PC-9 (cell line): ENCODE results near the gene TAOK1. TPM values are rescaled to one million over a fixed set of nuclear protein-coding genes. Genes with fewer than 3 reads are reported as not detected.

ENCODE experiments used
- BruUV-seq: library from RNA; stranded (reverse); fragments of 400-500 nt; replicated peaks from 2 replicates; lab custom pipeline; 2021; lab: Mats Ljungman, UMichigan
- CTCF ChIA-PET: fragments of 300-600 bp; sonication (Branson Sonifier 250); formaldehyde crosslinking; loops from one replicate; lab custom pipeline; 2022; ENCODE audit warnings: antibody characterized with exemption; lab: Charles Lee
- POLR2A ChIA-PET: fragments of 300-600 bp; sonication (Branson Sonifier 250); formaldehyde crosslinking; loops from one replicate; lab custom pipeline; 2022; ENCODE audit warnings: antibody characterized with exemption; ENCODE audit not compliant: unreplicated experiment; lab: Charles Lee
- DNase-seq, 2 experiments: peaks; one replicate each; pipeline versions ENCODE4 v3.0.0 to v3.0.0-alpha.2; 2015 to 2022; ENCODE audit warnings: mixed read lengths in 1 of 2
- H2AFZ ChIP-seq: fragments of 200-600 bp; sonication (generic); 2 replicates; pipeline ENCODE4 v1.8.1; 2017; ENCODE audit warnings: antibody characterized with exemption
- H3F3A ChIP-seq: fragments of 200-600 bp; sonication (generic); 2 replicates; pipeline ENCODE4 v1.8.1; 2017; ENCODE audit warnings: antibody characterized with exemption, mild to moderate bottlenecking, low read depth; ENCODE audit not compliant: insufficient read depth
- H3K27ac ChIP-seq: fragments of 200-600 bp; sonication (generic); 2 replicates; pipeline ENCODE4 v1.6.1; 2016; ENCODE audit warnings: mixed run types
- H3K27me3 ChIP-seq: fragments of 200-600 bp; sonication (generic); 2 replicates; pipeline ENCODE4 v1.6.1; 2016; ENCODE audit warnings: low read depth, mixed run types; ENCODE audit not compliant: insufficient read depth
- H3K36me3 ChIP-seq: fragments of 200-600 bp; sonication (generic); 2 replicates; pipeline ENCODE4 v1.6.1; 2016; ENCODE audit warnings: low read depth, mixed run types
- H3K4me1 ChIP-seq: fragments of 200-600 bp; sonication (generic); replicated peaks from 2 replicates; pipeline ENCODE4 v1.6.1; 2016; ENCODE audit warnings: mixed run types; ENCODE audit not compliant: insufficient read depth
- H3K4me2 ChIP-seq: fragments of 200-600 bp; sonication (generic); 2 replicates; pipeline ENCODE4 v1.6.1; 2017; ENCODE audit warnings: mixed run types
- H3K4me3 ChIP-seq: fragments of 200-600 bp; sonication (generic); 2 replicates; pipeline ENCODE4 v1.6.1; 2016; ENCODE audit warnings: mixed run types
- H3K79me2 ChIP-seq: fragments of 200-600 bp; sonication (generic); 2 replicates; pipeline ENCODE4 v1.6.1; 2017; ENCODE audit warnings: low read depth, mixed run types
- H3K9me2 ChIP-seq: fragments of 200-600 bp; sonication (generic); 2 replicates; pipeline ENCODE4 v1.8.1; 2017; ENCODE audit warnings: mild to moderate bottlenecking; ENCODE audit not compliant: insufficient read depth
- H3K9me3 ChIP-seq: fragments of 200-600 bp; sonication (generic); 2 replicates; pipeline ENCODE4 v1.8.1; 2016; ENCODE audit warnings: low read depth; ENCODE audit not compliant: insufficient read depth
- H4K20me1 ChIP-seq: fragments of 200-600 bp; sonication (generic); 2 replicates; pipeline ENCODE4 v1.8.1; 2017; ENCODE audit not compliant: insufficient read depth
- CTCF ChIP-seq: fragments of 200-600 bp; sonication (generic); conservative IDR thresholded peaks from 2 replicates; pipeline ENCODE4 v1.6.1; 2017; ENCODE audit warnings: mixed run types, antibody characterized with exemption, mild to moderate bottlenecking, moderate library complexity
- EZH2 ChIP-seq: fragments of 200-600 bp; sonication (generic); IDR thresholded peaks from 2 replicates; pipeline ENCODE4 v1.8.0; 2017; ENCODE audit warnings: antibody characterized with exemption, low read depth
- intact Hi-C: fragments of 100-400 bp; cut with micrococcal nuclease; formaldehyde crosslinking; loops from one replicate; pipeline ENCODE4 v1.10.0; 2022; ENCODE audit not compliant: unreplicated experiment
- total RNA-seq: library from RNA; stranded (reverse); gene quantifications from 2 replicates; pipeline ENCODE4 v1.2.3, GENCODE V29; 2021

TAOK1 gene
- total RNA-seq, 1 experiment from 2014 or later, result 51.1 TPM

GRCh38 chr17:29591146-29591736, 201.1 kb downstream of the TAOK1 start:
- no peak overlapping the region for H2AFZ ChIP-seq
- no peak overlapping the region for H3K4me3 ChIP-seq
- intact Hi-C loops, result loop anchor here (1.0 to 5.0 kb wide), 3 partner anchors 48 to 222 kb away; no protein-coding TSS in a partner anchor
- peaks cover 30% of the 10 kb centered on the region for H3F3A ChIP-seq
- H3K4me1 ChIP-seq, result peaks cover 49% of the 10 kb centered on the region
- H3K79me2 ChIP-seq, result peaks cover 52% of the 10 kb centered on the region
- ChIA-PET POLR2A (interaction anchor here (0.5 to 0.9 kb wide), 5 partner anchors 30 to 466 kb away, joined by 3 to 6 read pairs (median 4); no protein-coding TSS in a partner anchor), CTCF (interaction anchor here (0.6 to 1.5 kb wide), 5 partner anchors 36 to 221 kb away, joined by 5 to 9 read pairs (median 6); no protein-coding TSS in a partner anchor)
- peaks cover 10% of the 10 kb centered on the region for H4K20me1 ChIP-seq
- no peak for DNase-seq
- H3K27ac ChIP-seq, result no peak overlapping the region
- BruUV-seq, result no TSS peak
- H3K9me2 ChIP-seq, result no peaks in the 10 kb centered on the region
- peak overlapping the region; percentile 84 for H3K4me2 ChIP-seq
- no peak for TF ChIP-seq EZH2
- no peak for TF ChIP-seq CTCF
- no peaks in the 10 kb centered on the region for H3K36me3 ChIP-seq
- no peaks in the 10 kb centered on the region for H3K9me3 ChIP-seq
- H3K27me3 ChIP-seq, result no peaks in the 10 kb centered on the region

- peak overlapping the region; percentile 64; the same call in 1 of the 2 replicates for H3K4me3 ChIP-seq
- BruUV-seq, result no TSS peak
- CTCF ChIA-PET, result interaction anchor here (0.6 to 1.5 kb wide), 5 partner anchors 18 to 222 kb away, joined by 3 to 9 read pairs (median 5); no protein-coding TSS in a partner anchor
- DNase-seq, result peak; percentile 78 to 94
- H3K79me2 ChIP-seq, result peaks cover 52% of the 10 kb centered on the region
- H3K4me2 ChIP-seq, result peak overlapping the region; percentile 84
- H4K20me1 ChIP-seq, result peaks cover 3% of the 10 kb centered on the region
- TF ChIP-seq EZH2 (no peak), CTCF (peak; percentile 91)
- no peaks in the 10 kb centered on the region for H3K9me3 ChIP-seq
- peak overlapping the region; percentile 41 for H3K27ac ChIP-seq
- no peaks in the 10 kb centered on the region for H3K36me3 ChIP-seq
- no peaks in the 10 kb centered on the region for H3K27me3 ChIP-seq
- peaks cover 30% of the 10 kb centered on the region for H3F3A ChIP-seq
- POLR2A ChIA-PET, result interaction anchor here (0.5 to 0.9 kb wide), 6 partner anchors 30 to 413 kb away, joined by 3 to 18 read pairs (median 4); no protein-coding TSS in a partner anchor
- no peaks in the 10 kb centered on the region for H3K9me2 ChIP-seq
- intact Hi-C loops, result loop anchor here (1.0 to 5.0 kb wide), 3 partner anchors 47 to 223 kb away; no protein-coding TSS in a partner anchor
- peaks cover 48% of the 10 kb centered on the region for H3K4me1 ChIP-seq
- peak overlapping the region; percentile 69 for H2AFZ ChIP-seq
Observed at GRCh38 chr17:29591737-29592608, 201.8 kb downstream of the TAOK1 start.
